Putamen (tissue), 1 donor: ENCODE measurements around the gene GNG14.
"Not testable (repeated sequence)": the region's sequence is repeated elsewhere in the genome, so short reads cannot be mapped to it uniquely, and the experiment has no call there.

Experiments
- DNase-seq: peaks from one replicate; pipeline ENCODE4 v3.0.0-alpha.2; 2016; ENCODE audit warnings: low spot score

GNG14 gene

GRCh38 chr19:12723641-12724426, 36.0 kb downstream of the GNG14 start, which contains the start of gene TNPO2:
Gene TNPO2 (minus strand): TSS chr19:12723932. CDS start chr19:12720977, 2,955 bp downstream.
- DNase-seq: peak; percentile 65

GRCh38 chr19:12725612-12726011, 37.8 kb downstream of the GNG14 start:
- DNase-seq: not testable (repeated sequence)

- no peak for DNase-seq
These were observed 39.2 kb downstream of the GNG14 start for GRCh38 chr19:12726988-12727316.

GRCh38 chr19:12727745-12728433, 40.1 kb downstream of the GNG14 start:
- no peak for DNase-seq

GRCh38 chr19:12730064-12730463, 42.3 kb downstream of the GNG14 start:
- no peak for DNase-seq

- no peak for DNase-seq
These were observed 43.5 kb downstream of the GNG14 start for GRCh38 chr19:12731337-12731736.

- no peak for DNase-seq
These were observed 45.8 kb downstream of the GNG14 start for GRCh38 chr19:12733369-12734214.

GRCh38 chr19:12736995-12737834, 49.4 kb downstream of the GNG14 start, which contains the start of gene GET3:
Gene GET3 (plus strand): TSS chr19:12737497. CDS start chr19:12737506, 9 bp downstream.
- peak; percentile 98 for DNase-seq

GRCh38 chr19:12737835-12738351, 50.1 kb downstream of the GNG14 start:
- DNase-seq: no peak
